GM18873 (cell line): Measurements from ENCODE around the gene TPPP2.

Experiments
- ATAC-seq: cut with Tn5 transposase; IDR thresholded peaks from one replicate; pipeline ENCODE4 v1.9.1; 2021; ENCODE audit warnings: mild to moderate bottlenecking, moderate library complexity, moderate number of reproducible peaks; ENCODE audit not compliant: unreplicated experiment, low FRiP score

TPPP2 gene

DNA sequence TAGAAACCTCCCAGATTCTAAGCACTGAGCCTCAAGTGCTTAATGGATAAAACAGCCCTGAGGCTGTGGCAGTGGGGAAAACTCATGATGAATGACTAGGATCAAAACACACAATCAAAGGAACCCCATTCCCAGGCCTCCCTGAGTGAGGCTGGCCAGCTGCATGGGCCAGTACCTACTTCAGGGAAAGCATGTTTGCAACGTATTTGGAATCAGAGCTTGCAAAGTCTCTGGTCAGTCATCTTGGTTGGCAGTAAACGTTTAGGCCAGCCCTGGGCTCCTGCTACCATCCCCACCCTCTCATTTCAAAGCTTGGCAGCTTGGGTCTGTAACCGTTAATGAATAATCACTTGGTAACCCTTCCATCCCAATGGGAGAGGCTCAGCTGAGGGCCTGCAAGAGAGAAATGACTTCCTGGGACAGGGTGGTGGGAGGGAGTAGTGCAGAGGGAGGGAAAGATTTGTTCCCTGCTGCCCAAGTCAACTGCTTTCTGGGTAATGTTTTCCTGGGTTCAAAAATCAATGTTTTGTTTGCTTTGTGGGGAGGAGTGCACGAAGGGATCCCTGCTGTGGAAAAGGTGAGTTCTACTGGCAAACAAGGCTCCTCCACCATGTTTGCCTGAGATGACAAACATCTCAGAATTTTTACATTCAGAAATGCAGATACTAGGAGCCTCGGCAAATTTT is 25.6 kb downstream of the TPPP2 start:
- no peak for ATAC-seq

DNA sequence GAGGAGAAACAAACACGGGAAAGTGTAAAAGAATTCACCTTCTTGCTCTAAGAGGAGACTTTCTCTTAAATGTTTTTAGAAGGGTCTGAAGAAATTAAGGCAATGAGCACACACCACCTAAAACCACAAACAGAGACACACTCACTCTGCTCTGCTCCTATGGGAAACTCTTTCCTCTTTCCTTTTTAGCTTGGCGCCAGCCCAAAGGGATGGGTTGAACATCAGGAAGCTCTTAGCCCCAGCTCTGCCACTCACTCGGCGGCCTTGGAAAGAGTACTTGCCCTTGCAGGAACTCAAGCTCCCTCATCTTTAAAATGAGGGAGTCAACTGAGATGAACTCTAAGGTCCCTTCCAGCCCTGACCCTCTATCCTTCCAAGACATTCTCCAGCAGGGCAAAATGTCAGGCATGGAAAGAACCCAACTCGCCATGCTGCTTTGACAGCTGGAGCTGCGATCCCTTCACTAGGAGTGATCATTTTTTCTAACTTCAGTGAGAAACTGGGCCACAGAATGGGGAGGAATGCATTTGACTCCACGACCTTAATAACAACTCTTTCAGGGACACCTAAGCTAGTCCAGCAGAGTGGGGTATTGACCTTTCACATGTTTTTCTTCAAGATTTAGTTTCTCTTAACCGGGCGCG is 26.6 kb downstream of the TPPP2 start:
- ATAC-seq = no peak

DNA sequence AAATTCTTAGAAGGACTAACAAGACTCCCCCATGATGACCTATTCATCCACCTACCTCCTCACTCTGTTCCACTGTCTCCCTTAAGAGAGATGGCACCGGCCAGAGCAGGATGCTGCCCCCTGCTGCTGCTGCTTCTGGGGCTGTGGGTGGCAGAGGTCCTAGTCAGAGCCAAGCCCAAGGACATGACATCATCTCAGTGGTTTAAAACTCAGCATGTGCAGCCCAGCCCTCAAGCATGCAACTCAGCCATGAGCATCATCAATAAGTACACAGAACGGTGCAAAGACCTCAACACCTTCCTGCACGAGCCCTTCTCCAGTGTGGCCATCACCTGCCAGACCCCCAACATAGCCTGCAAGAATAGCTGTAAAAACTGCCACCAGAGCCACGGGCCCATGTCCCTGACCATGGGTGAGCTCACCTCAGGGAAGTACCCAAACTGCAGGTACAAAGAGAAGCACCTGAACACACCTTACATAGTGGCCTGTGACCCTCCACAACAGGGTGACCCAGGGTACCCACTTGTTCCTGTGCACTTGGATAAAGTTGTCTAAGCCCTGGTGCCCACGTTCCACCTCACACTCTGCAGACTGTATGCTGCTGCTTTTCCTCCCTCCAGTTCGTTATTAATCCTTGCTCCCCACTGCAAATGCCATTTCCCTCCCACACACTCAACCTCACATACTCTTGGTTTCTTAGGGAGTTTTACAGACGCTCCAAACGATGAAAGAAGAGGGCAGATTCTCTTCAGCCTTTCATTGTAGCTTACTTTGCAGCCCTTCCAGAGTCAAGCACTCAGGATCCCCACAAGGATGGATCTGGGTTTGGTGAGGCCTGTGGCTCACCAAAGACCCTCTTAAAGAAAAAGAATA is 28.0 kb downstream of the TPPP2 start, which contains the start of gene RNASE8:
TSS of gene RNASE8 (plus strand) at position 20 of the 873 bp plus-strand sequence. CDS start at position 91, 71 bp downstream.
- ATAC-seq = no peak

DNA sequence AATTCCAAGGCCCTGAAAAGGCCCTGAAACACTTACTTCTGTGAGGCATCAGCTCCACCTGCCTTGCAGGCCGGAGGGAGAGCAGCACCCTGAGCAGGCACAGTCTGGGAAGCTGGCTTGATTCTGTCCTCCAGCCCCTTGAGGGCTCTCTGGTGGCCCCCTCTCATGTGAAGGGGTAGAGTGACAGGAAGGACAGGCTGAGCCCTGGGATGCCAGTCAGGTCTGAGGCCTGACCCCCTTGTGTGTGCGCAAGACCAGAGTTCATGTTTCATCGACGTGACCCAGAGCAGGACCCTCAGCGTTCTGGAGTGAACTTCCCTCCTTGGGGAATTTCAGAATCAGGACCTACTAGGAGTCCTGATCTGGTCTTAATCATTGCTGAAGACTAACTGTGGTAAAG is 28.9 kb downstream of the TPPP2 start:
- ATAC-seq = no peak

DNA sequence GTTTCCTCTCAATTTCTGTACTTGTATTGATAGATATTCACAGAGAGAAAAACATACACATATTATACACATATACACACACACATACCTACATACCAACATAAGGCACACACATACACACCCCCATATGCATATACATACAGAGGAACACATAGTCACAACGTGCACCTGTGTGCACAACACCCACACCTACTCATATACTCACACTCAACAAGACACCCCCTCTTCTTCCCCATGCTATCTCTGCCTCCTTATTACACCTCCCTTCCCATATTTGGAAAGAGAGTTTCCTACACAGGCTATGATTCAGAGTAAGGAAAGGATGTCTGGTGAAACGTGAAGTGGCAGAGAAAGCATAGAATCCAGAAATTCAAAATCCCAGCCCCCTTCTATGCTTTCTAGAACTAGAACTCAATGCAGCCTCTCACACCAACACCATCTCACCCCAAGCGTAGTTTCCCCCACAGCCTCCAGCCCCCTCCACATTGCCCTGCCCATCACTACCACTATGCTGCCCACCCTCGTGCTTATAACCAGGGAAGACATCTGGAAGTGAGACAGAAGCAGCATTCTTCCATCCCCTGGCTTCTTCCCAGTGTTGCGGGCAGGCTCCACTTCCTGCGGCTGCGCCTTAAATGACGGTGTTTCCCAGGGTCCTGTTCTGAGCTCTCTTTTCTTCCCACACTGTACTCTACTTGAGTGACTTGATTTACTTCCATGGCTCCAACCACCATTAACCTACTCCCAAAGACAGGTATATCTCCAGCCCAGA is 30.0 kb downstream of the TPPP2 start:
- no peak for ATAC-seq

DNA sequence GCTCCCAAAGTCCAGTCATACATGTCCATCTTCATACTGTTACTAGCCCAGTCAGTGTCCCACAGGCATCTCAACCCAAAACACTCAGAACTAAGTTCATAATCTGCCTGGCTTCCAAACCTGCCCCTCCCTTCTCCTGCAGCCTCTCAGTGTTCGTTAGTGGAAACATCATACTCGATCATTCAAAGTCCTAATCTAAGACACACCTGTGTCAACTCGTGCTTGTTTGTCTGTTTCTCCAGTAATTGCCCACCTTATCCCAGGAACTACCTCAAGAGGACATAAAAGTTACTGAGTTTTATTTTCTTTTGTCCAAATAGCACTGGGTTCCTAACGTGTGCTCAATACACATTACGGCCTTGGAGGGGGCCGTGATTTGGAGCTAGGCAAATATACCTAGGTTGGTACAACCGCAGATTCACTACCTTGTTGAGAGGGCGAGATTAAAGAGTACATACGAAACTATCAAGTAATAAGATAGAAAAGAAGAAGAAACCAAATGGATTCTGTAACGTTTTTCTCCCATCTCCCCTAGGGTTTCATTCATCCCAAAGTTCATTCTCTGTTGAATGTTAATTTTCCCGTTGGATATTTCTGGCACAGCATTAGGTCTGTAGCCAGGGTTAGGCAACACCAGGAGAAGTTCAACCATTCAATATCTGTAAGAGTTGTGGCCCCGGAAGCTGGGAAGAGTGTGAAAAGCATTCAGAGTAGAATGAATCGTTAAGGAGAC is 30.8 kb downstream of the TPPP2 start:
- no peak for ATAC-seq

DNA sequence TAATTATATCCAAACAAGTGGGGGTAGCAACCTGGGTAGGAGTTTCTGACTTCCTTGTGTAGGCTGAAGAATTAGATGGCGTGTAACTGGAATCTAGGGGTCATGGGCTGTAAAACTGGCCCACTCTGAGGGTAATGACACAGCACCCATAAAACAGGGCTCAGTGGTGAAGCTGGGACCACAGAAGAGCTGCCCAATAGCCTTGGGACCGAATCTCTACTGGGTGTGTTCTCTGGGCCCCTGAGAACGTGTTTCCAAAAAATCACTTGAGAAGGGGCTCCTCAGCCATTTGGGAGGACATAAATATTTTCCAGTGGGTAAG is 31.3 kb downstream of the TPPP2 start:
- ATAC-seq = no peak

DNA sequence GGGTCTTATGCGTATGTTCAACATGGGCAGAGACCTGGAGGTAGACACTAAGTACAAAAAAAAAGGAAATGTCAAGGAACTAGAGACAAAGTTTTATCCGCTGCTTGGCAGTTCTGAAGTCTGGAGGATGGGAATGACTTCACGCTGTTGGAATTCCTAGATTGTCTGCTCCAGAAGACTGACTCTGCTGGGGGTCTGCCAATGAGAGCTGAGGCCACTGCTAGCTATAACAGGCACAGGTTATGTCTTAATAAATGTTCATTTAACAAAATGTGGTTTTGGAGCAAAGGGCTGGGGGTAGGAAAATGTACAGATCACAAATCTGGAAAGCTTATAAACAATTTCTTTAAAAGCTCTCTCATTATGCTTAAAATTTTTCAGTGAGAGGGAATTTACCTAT is 33.5 kb downstream of the TPPP2 start:
- no peak for ATAC-seq

DNA sequence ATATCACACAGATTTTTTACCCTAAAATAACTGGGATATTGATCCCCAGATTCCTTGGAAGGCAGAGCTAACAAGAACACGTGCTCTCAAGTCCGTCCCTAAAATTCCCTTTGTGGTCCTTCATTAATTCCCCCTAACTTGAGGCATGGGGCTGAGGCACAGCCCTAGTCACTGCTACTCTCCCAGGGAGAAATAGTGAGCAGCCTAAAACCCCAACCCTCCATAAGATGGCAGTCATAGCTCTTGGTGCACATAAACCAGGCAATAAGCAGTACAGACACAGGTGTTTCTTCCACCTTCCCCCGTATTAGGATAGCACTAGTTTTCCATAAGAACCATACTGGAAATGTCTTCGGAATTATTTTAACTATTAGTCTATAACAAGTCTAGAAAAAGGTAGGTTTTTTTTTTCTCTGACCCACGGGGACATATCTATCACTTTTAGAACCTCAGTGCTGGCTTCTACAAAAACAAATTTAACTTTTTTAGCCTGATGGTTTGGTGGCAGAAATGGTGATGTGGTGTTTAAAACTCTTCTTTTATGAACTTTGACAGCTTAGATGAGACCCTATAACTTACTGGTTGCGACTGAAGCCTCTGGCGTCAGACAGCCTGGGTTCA is 37.0 kb downstream of the TPPP2 start:
- ATAC-seq = no peak

DNA sequence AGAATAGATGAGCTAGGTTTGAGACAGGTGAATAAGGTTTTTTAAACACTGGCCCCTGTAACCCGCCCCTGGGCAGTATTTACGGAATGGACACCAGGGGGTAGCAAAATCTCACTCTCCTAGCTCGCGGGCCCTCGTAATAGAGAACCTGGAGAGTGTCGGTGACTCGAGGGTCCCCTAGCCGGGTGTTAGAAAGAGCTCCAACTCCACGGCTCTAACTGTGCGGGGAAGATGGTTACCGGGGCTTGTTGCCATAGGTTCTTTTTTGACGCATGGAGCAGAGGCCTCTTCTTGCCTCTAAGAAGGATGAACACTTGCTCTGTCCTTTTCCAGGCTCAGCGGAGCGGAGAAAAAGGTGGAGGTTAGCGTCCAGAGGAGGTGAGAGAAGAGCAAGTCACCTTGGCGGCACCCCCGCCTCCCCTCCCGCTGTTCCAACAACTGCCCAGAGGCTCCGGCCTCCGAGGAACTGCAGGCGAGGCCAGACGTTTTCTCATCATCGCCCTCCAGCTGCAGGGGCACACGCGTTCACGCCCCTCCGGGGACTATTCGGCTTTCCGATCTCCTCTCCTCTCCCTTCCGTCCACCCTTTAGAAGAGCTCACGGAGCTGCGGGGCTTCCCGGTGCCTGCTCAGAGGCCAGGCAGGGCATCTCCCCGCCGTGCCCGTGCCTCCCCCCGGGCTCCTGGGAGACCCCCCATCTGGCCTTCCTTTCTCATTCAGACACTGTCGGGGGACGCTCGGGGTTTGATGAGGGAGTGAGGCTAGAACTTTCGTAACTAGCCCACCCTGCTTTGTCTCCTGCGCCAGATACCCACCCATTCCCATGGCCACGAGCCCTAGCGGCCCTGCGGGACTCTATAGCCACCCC is 38.7 kb downstream of the TPPP2 start:
- ATAC-seq = no peak

DNA sequence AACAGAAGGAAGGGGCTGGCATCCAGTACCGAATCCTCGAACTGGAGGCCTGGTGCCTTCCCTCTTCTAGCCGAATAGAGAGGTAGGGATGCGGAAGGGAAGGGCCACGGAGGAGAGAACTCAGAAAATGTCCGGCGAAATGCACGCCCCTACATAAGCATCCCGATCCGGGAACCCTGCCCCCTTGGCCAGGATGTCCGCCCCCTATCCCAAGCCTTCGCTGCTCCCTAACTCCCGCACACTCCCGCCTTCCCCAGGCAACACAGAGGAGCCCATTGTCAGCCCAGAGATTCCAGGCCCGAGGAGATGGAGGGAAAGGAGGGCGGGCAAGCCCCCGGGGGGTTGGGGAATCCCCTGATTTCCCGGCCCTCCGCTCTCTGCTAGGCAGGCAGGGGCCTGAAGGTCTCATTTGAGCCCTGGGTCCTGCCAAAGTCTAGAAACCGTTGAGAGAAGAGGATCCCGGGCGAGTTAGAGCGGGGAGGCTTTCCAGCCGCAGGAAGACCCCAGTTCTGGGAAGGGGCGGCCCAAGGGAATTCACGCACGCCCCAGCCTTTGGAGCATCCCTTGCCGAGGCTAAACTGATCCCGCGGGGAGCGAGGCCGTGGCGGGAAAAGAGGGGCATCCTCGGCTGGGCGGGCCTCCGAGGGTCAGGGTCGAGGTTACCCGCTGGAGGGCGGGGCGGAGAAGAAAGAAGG is 39.5 kb downstream of the TPPP2 start:
- no peak for ATAC-seq

DNA sequence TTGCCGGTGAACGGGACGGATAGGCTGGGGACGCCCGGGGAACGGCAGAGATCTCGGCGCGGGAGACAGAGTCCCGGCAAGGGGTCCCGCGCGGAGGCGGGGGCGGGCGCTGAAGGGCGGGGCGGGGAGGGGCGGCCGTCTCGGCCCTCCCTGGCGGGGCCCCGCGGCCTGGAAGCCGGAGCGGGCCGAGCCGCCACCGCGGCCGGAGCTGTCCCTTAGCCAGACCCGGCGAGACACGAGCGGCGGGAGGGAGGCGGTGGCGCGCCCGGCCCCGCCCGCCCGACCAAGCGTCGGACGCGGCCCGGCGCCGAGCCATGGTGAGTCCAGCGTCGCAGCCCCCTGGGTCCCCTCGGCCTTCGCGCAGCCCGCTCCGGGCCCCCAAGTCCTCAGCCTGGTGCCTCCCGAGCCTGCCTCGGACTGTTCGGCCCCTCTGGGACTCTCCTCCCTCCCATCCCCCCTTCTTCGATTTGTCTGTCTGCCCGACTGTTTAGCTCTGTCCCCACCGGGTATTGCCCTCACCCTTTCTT is 40.1 kb downstream of the TPPP2 start, which contains the start of gene ARHGEF40:
TSS of gene ARHGEF40 (plus strand) at position 222 of the 527 bp plus-strand sequence. CDS start at position 315, 93 bp downstream.
- no peak for ATAC-seq

DNA sequence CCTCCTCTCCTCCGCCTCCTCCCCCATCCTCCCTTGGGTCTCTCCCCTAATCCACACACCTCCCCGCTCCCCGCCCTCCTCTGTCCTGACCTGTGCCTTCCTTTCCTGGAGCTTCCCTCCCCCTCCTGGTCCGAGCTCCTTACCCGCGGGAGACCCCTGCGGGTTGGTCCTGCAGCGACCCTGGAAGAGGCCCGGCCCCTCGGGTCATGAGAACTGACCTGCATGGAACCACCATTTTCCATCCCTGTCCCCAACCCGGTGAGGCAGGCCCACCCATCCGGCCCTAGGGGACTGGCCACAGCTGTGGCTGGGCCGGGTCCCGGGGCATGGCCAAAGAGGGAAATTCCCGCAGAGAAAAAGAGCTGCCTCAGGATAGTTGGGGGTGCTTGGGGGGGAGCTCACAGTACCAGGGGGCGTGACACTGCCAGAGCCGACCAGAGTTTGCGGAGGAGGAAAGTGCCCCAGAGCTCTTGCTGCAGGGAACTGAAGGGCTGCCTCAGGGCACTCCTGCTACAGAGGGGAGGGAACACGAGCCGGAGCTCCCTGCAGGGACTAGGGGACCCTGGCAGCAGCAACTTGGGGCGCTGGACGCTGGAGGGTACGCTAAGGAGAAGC is 40.7 kb downstream of the TPPP2 start:
- no peak for ATAC-seq

DNA sequence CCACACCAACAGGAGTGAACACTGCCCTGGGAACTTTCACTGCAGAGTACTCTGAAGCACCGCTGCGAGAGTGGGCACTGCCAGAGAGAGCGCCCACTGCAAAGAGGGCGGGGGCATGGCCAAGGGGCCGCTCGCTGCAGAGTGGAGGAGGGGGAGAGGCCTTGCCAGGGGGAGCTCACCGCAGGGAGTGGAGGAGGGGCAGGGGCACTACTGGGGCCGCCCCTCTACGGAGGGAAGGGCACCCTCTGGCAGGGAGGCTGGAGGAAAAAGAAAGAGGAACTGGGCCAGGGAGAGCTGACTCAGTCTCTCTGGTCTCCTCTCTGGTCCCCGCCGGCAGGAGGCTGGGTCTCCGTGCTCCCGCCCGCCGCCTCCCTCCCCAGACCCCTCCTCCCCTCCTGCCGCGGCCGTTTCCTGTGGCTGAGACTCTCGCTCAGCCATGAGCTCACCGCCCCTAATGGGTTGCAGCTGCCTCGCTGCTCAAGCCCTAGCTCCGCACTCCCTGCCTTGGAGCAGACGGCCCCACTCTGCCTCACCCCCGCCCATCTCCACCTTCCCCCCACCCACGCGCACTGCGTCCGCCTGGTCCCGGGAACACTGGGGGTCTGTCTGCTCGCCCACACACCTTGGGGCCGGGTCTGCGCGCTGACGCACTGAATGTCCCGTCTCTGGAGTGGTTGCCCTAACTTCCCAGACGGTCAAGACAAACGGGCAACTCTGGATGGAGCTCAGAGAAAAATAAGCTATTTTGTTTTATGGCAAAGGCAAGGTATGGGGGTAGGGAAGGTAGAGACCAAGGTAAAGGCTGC is 41.4 kb downstream of the TPPP2 start:
- peak; percentile 51 for ATAC-seq

DNA sequence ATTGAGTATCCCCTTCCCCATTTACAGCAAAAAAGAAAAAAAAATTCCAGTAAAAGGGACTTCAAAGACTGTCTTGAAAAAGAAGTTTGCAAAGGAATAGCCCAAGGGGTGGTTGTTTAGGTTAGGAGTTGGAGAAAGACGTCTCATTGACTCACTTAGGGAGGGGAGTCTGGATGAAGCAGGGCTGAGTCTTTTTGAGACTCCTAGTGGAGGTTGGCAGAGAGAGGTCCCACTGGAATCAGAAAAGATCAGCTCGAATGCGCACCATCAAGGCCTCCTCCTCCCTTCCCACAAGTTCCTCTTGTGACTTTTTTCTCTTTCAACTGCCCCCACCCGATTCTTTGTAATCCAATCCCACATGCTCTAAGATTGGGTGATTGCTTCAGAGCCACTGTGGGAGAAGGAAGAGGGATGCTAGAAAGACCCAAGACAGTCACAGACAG is 42.0 kb downstream of the TPPP2 start:
- no peak for ATAC-seq

DNA sequence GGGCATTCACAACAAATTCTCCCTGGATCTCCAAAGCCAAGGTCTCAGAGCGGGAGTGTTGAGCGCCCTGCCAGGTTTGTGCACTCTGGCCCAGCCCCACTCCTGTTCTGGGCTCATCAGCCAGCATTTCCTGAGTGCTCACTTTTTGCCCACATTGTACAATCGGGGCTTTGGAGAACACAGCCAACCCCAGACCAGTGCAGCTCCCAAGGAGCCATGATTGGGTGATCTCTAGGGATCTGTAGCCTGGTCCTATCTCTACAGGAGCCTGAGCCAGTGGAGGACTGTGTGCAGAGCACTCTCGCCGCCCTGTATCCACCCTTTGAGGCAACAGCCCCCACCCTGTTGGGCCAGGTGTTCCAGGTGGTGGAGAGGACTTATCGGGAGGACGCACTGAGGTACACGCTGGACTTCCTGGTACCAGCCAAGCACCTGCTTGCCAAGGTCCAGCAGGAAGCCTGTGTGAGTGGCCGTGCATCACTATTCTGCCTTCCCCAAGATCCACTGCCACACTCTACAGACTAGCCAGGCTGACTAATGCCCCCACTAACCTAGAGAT is 42.8 kb downstream of the TPPP2 start:
- no peak for ATAC-seq
